Activated CD4-positive, alpha-beta T cell treated with anti-CD3 and anti-CD28 coated beads, Interleukin-2, Interleukin-6, amounts not matched to agents 100 ng/mL and 50 ng/mL, durations not matched to agents 16 hours and 8 hours (primary cell): Measurements from ENCODE around the gene NLRX1.
"Not testable (repeated sequence)": the region's sequence is repeated elsewhere in the genome, so short reads cannot be mapped to it uniquely, and the experiment has no call there.

Source experiments
- DNase-seq: peaks from one replicate; pipeline ENCODE4 v3.0.0-alpha.2; 2020

The NLRX1 gene

DNA sequence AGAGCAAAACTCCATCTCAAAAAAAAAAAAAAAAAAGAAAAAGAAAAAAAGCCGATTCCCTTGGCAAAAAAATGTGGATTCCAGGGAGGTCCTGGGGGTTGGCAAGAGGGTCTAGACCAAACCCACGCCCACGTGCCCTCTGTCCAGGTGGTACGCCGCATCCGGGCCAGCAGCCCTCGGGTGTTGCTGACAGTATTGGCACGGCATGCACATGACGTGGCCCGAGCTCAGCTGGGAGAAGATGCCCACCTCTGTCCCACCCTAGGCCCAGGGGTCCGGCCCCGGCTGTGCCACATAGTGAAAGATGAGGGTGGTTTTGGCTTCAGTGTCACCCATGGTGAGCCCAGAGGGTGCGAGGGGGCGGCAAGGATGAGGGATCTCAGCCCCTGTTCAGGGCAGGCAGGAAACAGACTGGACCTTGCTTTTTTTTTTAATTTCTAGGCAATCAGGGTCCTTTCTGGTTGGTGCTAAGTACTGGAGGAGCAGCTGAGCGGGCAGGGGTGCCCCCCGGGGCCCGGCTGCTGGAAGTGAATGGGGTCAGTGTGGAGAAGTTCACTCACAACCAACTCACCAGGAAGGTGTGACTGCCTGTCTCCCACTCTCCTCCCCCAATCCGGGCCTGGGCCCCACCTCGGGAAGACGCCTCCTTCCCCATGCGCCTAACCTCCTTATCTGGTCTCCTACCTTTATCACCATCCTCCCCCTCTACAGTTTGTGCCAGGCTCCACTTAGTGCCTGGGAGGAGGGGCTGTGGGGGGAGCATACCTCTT, 18.8 kb downstream of the NLRX1 start:
- DNase-seq = no peak

DNA sequence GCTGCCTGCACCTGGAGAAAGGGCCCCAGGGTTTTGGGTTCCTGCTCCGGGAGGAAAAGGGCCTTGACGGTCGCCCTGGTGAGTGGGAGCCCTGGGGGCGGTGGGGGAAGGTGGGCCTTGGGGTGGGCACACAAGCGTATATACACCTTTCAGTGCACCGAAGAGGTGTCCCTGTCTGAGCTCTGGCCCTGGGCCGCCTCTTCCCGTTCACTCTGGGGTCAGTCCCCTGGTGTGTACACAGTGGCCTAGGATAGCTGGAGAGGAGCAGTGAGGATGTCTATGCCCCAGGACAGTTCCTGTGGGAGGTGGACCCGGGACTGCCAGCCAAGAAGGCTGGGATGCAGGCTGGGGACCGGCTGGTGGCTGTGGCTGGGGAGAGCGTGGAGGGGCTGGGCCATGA, 19.5 kb downstream of the NLRX1 start:
- no peak for DNase-seq

DNA sequence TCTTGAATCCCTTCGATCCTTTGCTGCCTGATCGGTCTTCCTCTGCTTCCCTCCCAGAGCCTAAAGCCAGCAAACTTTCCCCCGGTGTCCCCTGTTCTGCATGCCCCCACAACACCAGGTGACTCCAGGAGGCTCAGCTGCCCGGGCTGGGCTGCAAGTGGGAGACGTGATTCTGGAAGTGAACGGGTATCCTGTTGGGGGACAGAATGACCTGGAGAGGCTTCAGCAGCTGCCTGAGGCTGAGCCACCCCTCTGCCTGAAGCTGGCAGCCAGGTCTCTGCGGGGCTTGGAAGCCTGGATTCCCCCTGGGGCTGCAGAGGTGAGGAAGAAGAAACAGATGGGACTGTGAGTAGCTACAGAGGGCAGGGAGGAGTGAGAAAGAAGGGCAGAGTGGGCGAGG, 20.4 kb downstream of the NLRX1 start:
- no peak for DNase-seq

DNA sequence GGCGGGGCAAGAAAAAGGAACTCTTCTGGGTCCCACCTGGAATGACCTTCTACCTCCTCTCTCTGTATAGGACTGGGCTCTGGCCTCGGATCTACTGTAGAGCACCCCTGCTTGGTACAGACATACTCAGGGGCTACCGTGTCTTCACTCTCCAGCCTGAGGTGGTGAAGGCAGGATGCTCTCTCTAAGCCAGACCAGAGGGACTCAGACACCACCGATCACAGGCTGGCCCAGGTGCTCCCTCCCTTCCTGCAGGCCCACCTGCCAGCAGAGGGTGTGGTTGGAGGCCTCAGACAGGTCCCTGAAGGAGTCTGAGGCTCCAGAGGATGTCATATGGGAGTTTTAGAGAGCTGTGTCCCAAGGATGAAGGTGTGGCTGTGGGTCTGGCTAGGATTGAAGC, 20.9 kb downstream of the NLRX1 start:
- DNase-seq = no peak

DNA sequence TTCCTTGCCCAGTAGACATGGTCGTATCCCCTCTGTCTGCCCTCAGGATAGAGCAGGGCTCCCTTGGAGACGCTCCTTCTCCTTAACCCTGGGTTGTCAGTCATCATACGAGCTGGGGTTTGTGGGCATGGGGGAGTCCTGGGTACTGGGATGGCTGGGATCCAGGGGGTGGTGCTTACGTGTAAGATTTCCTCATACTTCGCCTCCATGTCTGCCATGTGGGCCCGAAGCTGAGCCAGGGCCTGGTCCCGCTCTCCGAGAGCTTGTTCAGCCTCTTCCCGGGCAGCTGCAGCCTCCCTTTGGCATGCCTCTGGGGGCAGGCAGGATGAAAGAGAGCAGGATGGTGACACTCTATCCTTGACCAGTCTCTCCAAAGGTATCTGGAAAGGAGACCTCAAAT, 22.0 kb downstream of the NLRX1 start:
- DNase-seq = no peak

DNA sequence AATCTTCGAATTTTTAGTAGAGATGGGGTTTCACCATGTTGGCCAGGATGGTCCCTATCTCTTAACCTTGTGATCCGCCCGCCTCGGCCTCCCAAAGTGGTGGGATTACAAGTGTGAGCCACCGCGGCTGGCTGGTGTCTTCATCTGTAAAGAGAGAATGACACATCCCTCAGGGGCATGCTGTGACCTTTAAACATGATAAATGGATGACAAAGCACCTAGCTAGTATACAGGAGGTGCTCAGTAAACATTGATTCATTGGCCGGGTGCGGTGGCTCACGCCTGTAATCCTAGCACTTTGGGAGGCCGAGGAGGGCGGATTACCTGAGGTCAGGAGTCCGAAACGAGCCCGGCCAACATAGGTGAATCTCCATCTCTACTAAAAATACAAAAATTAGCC, 22.7 kb downstream of the NLRX1 start:
- not testable (repeated sequence) for DNase-seq

DNA sequence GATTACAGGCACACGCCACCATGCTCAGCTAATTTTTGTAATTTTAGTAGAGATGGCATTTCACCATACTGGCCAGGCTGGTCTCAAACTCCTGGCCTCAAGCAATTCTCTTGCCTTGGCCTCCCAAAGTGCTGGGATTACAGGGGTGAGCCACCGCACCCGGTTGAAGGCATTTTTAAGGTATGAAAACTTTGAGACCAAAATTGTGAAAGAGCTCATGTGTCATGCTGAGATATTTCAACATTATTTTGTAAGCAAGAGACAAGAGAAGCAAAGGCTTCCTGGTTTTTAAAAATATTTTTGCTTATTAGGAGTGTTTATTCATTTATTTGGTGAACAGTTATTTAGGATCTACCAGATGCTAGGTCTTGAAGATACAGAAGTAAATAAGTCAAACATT, 23.6 kb downstream of the NLRX1 start:
- DNase-seq = no peak

DNA sequence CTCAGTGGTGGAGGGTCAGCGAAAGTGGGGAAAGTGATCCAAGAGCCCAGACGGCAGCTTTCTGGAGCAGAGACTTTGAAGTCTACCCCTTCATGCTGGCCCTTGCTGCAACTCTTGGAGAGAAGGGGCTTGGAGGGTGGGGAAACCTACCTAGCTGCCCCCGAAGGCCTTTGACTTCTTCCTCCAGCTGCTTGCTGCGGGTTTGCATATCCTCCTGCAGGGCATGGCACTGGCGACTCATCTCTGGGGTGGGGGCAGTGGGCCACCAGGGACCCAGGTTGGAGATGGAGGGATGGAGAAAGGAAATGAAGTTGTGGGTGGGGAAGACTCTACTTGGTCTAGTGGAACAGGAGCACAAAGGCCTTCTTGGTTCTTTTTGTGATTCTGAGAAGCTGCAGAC, 24.5 kb downstream of the NLRX1 start:
- DNase-seq = no peak

DNA sequence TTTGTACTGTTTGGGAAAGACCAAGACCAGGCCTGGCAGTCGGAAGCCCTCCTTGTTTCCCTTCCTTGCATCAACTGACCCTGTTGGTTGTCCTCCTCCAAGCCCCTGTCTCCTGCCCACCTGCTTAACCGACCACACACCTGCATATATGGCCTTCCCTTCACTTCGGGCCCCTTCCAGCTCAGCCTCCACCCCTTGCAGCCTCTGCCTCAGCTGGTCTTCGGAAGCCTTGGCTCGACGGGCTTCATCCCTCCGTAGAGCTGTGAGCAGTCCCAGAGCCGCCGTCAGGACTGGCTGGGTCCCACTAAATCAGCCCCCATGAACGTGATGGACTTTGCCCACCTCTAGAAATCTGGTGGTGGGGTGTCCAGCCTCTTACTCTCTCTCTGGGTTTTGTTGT, 25.1 kb downstream of the NLRX1 start:
- DNase-seq = no peak

DNA sequence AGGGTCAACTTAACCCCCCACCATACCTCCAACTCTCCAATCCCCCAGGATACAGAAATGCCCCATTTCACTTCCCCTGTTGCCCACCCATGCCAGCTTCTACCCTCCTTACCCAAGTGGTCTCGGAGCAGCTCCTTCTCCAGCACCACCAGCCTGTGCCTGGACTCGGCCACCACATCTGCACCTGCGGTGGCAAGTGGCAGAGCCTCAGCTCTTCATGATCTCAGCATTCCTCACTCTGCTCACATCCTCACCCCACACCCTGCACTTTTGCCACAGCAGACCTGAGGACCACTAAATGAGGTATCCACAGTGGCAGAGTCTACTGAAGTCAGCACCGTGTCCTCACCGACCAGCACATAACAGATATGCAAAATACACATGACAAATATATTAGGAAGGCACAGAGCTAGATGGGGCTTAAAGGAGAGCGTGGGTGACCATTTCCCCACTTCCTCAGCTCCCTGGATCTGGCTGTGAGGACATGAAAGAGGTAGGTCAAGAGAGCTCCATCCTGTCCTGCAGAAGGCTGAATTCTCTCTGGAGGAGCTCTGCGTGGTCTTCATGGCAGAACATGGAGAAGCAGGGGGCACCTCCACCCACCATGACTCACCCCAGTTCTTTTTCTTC, 26.4 kb downstream of the NLRX1 start:
- no peak for DNase-seq

DNA sequence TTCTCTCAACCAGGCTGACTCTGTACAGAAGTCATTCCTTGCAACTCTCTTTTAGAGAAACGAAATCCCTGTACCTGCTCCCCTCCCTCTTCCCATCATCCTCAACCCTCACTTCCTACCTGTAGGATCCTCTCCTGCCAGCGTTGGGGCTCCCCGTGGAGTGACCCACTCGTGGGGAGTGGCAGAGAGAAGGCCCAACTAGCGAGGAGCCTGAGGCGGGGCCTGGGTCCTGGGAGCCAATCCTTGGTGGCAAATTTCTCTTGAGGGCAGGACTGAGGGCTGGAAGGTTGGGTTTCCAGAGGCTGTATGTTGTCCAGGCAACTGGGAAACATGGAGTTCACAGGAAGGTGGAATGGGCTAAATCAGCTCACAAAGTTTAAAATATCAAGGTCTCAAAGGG, 27.2 kb downstream of the NLRX1 start:
- no peak for DNase-seq

DNA sequence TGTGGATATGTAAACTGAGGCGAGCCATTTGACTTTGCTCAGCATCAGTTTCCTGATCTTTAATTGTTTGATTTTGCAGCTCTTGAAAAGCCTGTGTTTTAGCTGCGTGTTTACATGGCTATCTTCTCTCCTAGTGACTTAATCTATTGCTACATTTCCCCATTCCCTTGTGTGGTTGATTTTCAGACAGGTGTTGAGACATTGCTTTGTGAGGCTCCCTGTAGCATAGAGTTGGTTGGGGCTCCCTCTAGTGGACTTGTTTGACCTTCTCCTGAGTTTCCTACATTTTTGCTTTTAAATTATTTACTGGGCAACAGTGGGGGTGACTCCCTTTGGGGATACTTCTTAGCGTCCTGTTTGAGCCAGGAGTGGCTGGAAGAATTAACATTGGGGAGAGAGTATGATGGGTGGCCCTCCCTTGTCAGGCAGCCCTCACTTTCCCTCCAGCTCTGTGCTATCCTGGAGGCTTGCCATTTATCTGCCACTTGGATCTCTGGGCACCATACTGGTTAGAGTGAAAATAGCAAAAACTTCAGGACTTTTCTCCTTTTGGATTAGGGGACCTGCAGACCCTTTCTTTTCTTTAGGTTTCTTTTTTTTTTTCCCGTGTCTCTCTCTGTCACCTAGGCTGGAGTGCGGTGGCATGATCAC, 28.4 kb downstream of the NLRX1 start:
- peak; percentile 86 for DNase-seq

DNA sequence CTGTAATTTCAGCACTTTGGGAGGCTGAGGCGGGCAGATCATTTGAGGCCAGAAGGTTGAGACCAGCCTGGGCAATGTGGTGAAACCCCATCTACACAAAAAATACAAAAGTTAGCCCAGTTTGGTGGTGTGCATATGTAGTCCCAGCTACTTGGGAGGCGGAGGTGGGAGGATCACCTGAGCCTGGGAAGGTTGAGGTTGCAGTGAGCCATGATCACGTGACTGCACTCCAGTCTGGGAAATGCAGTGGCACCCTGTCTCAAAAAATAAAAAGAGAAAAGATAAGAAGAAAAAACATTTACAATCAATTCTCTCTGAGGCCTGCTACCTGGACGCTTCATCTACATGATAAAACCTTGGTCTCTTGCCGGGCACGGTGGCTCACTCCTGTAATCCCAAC, 30.4 kb downstream of the NLRX1 start:
- DNase-seq = no peak

DNA sequence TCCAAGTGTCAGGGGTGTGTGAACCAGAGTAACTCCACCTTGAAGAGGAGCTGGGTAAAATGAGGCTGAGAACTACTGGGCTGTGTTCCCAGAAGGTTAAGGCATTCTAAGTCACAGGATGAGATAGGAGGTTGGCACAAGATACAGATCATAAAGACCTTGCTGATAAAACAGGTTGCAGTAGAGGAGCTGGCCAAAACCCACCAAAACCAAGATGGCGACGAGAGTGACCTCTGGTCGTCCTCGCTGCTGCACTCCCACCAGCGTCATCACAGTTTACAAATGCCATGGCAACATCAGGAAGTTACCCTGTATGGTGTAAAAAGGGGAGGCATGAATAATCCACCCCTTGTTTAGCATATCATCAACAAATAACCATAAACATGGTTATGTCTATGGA, 32.7 kb downstream of the NLRX1 start:
- not testable (repeated sequence) for DNase-seq

DNA sequence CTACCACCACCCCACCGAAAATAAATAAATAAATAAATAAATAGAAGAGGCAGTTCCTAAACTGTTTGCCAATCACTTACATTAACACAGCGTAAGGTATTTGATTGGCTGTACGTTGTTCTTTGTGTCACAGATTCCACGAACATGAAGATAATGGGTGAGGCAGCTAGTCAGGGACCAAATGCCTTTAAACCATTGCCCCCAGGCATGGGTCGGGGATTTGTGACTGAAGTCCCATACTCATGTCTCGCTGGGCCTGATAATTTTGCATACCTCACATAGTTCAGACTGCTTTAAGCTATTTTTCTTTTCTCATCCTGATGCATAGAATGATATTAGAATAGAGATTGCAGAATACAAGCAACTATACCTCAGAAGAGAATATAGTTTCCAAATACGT, 34.0 kb downstream of the NLRX1 start:
- no peak for DNase-seq

DNA sequence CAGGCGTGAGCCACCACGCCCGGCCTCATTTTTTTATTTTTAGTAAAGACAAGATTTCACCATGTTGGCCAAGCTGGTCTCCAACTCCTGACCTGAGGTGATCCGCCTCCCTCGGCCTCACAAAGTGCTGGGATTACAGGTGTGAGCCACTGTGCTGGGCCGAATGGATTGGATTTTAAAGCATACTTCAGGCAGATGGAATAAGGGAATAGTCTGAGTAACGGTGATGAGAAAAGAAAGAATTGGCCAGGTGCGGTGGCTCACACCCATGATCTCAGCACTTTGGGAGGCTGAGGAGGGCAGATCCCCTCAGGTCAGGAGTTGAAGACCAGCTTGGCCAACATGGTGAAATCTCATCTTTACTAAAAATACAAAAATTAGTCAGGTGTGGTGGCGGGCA, 35.5 kb downstream of the NLRX1 start:
- DNase-seq = no peak

DNA sequence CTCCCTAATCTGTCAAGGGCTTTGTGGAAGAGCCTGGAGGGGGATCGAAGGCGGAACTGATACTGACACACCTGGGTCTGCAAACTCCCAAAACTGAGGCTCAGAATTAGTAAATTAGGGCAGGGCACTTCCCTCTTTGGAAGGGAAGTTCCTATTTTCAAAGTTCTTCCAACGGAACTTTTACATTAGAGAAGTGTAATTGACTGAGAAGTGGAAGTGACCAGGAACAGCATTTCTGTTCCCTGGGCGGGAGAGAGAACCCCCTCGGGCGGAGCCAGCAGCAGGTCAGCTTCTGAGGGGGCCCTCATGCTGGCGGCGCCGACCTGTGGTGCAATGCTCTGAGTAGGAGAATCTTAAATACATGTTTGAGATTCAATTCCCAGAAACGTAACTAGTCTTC, 36.6 kb downstream of the NLRX1 start:
- DNase-seq = no peak

DNA sequence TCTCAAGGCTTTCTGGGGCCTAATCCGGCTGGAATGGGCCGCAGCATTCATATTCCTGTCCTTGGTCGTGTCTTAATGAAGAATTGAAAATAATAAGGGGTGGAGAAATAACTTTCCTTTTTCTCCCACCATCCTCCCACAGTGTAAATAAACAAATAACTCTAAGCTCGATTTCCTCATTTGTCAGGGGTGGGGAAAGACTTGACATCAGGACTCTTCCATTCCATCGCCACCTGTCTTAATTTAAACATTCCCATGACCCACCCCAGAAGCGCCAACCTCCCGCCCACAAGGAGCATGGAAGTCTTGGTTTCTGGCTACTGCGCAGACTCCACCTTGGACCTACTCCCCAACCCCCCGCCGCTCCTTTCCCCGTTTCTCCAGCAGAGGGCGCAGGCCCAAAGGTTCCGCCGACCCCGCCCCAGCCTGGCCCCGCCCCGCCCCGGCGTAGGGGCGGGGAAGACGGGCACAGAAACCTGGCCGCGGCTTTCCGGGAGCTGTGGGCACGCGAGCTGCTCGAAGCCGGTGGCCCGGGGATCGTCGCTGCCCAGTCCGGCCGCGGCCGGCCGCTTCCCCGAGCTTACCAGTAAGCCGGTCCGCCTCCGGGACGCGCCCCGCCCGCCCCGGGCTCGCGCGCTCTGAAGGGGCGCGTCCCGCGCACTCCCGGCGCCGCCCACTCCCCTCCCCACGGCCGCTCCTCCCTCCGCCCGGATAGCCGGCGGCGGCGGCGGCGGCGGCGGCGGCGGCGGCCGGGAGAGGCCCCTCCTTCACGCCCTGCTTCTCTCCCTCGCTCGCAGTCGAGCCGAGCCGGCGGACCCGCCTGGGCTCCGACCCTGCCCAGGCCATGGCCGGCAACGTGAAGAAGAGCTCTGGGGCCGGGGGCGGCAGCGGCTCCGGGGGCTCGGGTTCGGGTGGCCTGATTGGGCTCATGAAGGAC, 37.3 kb downstream of the NLRX1 start, which contains the start of gene CBL:
CBL (plus strand) TSS at position 766 of the 937 bp plus-strand sequence; CDS start at position 845, 79 bp downstream.
- peak; percentile 97 for DNase-seq

DNA sequence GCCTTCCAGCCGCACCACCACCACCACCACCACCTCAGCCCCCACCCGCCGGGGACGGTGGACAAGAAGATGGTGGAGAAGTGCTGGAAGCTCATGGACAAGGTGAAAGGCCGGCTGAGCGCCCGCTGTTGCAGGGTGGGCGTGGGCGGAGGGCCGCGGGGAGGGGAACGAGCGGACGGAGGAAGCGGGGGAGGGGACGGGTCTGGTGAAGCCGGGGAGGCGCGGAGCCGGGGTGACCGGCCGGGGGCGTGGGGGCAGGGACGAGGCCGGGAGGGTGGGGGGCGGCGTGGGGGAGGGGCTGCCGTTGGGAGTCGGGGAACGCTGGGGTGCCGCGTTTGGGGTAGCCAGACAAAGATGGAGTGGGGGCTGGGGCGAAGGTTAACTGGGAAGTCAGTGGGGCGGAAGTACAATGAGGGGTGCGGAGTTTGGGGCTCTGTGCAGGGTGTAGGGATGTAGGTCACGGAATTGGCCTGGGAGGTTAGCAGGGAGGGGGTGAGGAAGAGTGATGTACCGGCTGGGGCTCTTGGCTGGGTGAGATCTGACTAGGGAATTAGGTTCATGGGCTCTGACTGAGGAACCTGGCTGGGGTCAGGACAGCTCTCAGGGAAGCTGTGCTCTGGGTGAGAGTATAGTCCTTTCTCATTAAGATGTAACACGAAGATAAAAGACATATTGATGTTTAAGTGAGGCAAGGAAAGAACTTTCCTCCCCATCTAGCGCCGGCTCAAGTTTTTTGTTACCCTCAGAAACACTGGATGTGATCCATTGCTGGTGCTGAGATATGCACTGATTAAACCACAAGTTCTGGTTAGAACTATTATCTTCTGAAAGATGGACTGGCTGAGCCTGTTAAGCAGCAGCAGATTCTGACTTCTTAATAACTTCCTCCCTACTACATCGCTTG, 38.2 kb downstream of the NLRX1 start:
- DNase-seq = peak; percentile 58

DNA sequence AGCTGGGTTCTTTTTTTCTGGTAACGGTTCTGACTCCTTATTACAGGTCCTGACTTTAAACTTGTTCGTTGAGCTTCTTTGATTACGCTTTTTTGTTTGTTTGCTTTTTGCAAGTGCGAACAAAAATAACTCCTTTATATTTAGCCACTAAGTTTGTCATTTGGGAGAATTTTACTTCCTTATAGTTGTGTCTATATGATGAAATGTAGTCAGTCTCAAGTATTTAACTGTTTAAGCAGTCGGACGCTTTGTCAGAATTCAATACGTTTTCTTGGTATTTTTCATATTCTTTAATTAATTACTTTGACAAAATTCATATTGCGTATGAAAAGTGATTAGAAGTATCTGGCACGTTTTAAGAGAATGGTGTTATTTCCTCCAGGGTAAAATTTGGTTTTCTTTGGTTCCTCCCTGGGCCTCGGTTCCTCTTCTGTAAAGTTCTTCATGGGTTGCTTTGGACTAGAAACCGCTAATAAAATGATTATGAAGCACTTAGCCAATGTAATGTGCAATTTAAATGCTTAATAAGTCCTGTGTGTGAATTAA, 39.0 kb downstream of the NLRX1 start:
- DNase-seq = no peak

DNA sequence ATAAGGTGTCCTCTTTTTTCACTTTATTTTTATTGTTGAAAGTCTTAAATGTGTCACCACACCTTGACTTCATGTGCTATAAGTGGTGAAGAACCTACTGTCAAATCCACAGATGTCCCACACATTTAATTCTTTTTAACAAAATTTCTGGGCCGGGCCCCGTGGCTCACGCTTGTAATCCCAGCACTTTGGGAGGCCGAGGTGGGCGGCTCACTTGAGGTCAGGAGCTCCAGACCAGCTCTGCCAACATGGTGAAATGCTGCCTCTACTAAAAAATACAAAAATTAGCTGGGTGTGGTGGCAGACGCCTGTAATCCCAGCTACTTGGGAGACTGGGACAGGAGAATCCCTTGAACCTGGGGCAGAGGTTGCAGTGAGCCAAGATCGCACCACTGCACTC, 40.7 kb downstream of the NLRX1 start:
- DNase-seq = no peak

DNA sequence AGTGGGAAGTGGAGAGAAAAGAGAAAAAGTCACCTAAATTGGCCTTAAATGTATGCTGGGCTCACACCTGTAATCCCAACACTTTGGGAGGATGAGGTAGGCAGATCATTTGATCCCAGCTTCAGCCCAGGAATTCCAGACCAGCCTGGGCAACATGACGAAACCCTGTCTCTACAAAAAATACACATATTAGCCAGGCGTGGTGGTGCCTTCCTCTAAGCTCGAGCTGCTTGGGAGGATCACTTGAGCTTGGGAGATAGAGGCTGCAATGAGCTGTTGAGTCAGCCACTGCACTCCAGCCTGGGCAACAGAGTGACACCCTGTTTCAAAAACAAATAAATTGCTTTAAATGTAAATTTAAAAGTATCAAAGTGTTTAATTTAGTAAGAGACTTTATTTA, 41.5 kb downstream of the NLRX1 start:
- DNase-seq = no peak
